ENCODE results near the gene RFNG. TPM values are rescaled to one million over a fixed set of nuclear protein-coding genes. Genes with fewer than 3 reads are reported as not detected.

Gene RFNG
- total RNA-seq, 1 donor from 2014 or later, result 13.6 TPM

GRCh38 chr17:82033359-82034085 is 18.1 kb downstream of the RFNG start:
- no peaks in the 10 kb centered on the region for H3K36me3 ChIP-seq

GRCh38 chr17:82031885-82032627 is 19.6 kb downstream of the RFNG start:
- Histone ChIP-seq H3K9me3 (ENCODE audit: low read depth) (no peaks in the 10 kb centered on the region), H3K4me3 (peak overlapping the region; percentile 65), H3K9ac (no peak overlapping the region), H3K4me1 (peaks cover 15% of the 10 kb centered on the region), H3K27me3 (peaks cover 9% of the 10 kb centered on the region), H3K27ac (no peak overlapping the region), H3F3A (ENCODE audit: low read depth) (peaks cover 37% of the 10 kb centered on the region), H4K20me1 (ENCODE audit: low read depth) (peaks cover 39% of the 10 kb centered on the region), H3K79me2 (ENCODE audit: low read depth) (peaks cover 4% of the 10 kb centered on the region), H2AFZ (replicated peaks) (no peak overlapping the region), H3K36me3 (no peaks in the 10 kb centered on the region), H3K4me2 (peak overlapping the region; percentile 99)
- Mint-ChIP-seq H3K9me3 (no peaks in the 10 kb centered on the region), H3K36me3 (peaks cover 11% of the 10 kb centered on the region), H3K27me3 (ENCODE audit: insufficient read depth, low read depth) (peaks cover 16% of the 10 kb centered on the region), H3K27ac (no peak overlapping the region), H3K4me3 (peak overlapping the region; percentile 77), H3K4me1 (peaks cover 8% of the 10 kb centered on the region)
- TF ChIP-seq EZH2 (IDR thresholded peaks at IDR 0.05) (no peak), CTCF (IDR thresholded peaks at IDR 0.05) (no peak), EZH2phosphoT487 (IDR thresholded peaks at IDR 0.05) (no peak)
- DNase-seq (ENCODE audit: low spot score), result peak; percentile 38

More at GRCh38 chr17:82033359-82034085, 18.1 kb downstream of the RFNG start:
- H3K27ac Mint-ChIP-seq, result no peak overlapping the region
- Histone ChIP-seq H3K4me1 (peaks cover 15% of the 10 kb centered on the region), H3K4me3 (no peak overlapping the region), H3K27me3 (peaks cover 9% of the 10 kb centered on the region), H3F3A (ENCODE audit: low read depth) (peaks cover 45% of the 10 kb centered on the region), H3K9ac (no peak overlapping the region), H3K4me2 (no peak overlapping the region), H4K20me1 (ENCODE audit: low read depth) (peaks cover 39% of the 10 kb centered on the region), H2AFZ (replicated peaks) (no peak overlapping the region), H3K27ac (no peak overlapping the region), H3K9me3 (ENCODE audit: low read depth) (no peaks in the 10 kb centered on the region), H3K79me2 (ENCODE audit: low read depth) (peaks cover 4% of the 10 kb centered on the region)
- peaks cover 11% of the 10 kb centered on the region for H3K36me3 Mint-ChIP-seq
- no peaks in the 10 kb centered on the region for H3K9me3 Mint-ChIP-seq
- DNase-seq (ENCODE audit: low spot score), result no peak
- H3K4me3 Mint-ChIP-seq, result peak overlapping the region; percentile 77
- H3K27me3 Mint-ChIP-seq (ENCODE audit: insufficient read depth, low read depth), result peaks cover 17% of the 10 kb centered on the region
- peaks cover 12% of the 10 kb centered on the region for H3K4me1 Mint-ChIP-seq
- TF ChIP-seq EZH2 (IDR thresholded peaks at IDR 0.05) (no peak), EZH2phosphoT487 (IDR thresholded peaks at IDR 0.05) (no peak), CTCF (IDR thresholded peaks at IDR 0.05) (no peak)

GRCh38 chr17:82031303-82031884 is 20.2 kb downstream of the RFNG start, which contains the start of gene RAC3:
Gene RAC3, plus strand, starts transcription at chr17:82031678. Its CDS starts 84 bp downstream, at chr17:82031762.
- Histone ChIP-seq H3F3A (ENCODE audit: low read depth) (peaks cover 30% of the 10 kb centered on the region), H3K4me2 (peak within 1 kb of the TSS; percentile 99), H3K36me3 (no peaks in the 10 kb centered on the region), H3K79me2 (ENCODE audit: low read depth) (peaks cover 4% of the 10 kb centered on the region), H4K20me1 (ENCODE audit: low read depth) (peaks cover 34% of the 10 kb centered on the region), H3K9me3 (ENCODE audit: low read depth) (no peaks in the 10 kb centered on the region), H3K4me3 (peak within 1 kb of the TSS; percentile 81), H3K27ac (no peak within 1 kb of the TSS), H2AFZ (replicated peaks) (peak within 1 kb of the TSS; percentile 89), H3K27me3 (peaks cover 9% of the 10 kb centered on the region), H3K9ac (no peak within 1 kb of the TSS), H3K4me1 (peaks cover 10% of the 10 kb centered on the region)
- Mint-ChIP-seq H3K4me3 (peak within 1 kb of the TSS; percentile 81), H3K9me3 (no peaks in the 10 kb centered on the region), H3K27ac (no peak within 1 kb of the TSS), H3K27me3 (ENCODE audit: insufficient read depth, low read depth) (peaks cover 16% of the 10 kb centered on the region), H3K4me1 (peaks cover 8% of the 10 kb centered on the region), H3K36me3 (peaks cover 11% of the 10 kb centered on the region)
- no peak for TF ChIP-seq EZH2 (IDR thresholded peaks at IDR 0.05)
- TF ChIP-seq EZH2phosphoT487 (IDR thresholded peaks at IDR 0.05), result no peak
- TF ChIP-seq CTCF (IDR thresholded peaks at IDR 0.05), result no peak
- peak; percentile 91 for DNase-seq (ENCODE audit: low spot score)

Measured in neural progenitor cell (in vitro differentiated cells).